ENCODE data around the gene TXNRD2. TPM values are rescaled to one million over a fixed set of nuclear protein-coding genes. Genes with fewer than 3 reads are reported as not detected.

TXNRD2 gene
- total RNA-seq, 1 donor: 19.5 TPM

DNA sequence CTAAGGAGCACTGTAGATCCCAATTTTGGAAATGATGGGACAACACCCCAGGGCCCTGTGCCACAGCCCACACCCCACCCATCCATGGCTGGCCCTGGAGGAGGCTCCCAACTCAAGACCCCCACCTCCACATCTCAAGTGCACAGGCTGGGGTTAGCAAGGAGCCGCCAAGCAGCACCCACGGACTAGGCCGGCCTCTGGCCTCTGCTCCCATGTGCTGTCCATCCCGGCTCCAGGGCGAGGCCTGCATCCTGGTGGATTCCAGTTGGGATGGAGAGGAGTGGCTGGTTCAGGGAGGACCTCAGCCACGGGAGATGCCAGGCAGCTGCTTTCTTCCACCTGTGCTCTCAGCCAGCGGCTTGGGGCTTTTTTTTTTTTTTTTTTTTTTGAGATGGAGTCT lies 43.5 kb downstream of the TXNRD2 start:
- TF ChIP-seq, protein P1, sequence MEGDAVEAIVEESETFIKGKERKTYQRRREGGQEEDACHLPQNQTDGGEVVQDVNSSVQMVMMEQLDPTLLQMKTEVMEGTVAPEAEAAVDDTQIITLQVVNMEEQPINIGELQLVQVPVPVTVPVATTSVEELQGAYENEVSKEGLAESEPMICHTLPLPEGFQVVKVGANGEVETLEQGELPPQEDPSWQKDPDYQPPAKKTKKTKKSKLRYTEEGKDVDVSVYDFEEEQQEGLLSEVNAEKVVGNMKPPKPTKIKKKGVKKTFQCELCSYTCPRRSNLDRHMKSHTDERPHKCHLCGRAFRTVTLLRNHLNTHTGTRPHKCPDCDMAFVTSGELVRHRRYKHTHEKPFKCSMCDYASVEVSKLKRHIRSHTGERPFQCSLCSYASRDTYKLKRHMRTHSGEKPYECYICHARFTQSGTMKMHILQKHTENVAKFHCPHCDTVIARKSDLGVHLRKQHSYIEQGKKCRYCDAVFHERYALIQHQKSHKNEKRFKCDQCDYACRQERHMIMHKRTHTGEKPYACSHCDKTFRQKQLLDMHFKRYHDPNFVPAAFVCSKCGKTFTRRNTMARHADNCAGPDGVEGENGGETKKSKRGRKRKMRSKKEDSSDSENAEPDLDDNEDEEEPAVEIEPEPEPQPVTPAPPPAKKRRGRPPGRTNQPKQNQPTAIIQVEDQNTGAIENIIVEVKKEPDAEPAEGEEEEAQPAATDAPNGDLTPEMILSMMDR (IDR thresholded peaks at IDR 0.05; ENCODE audit: extremely low read depth, low read depth, low read length): no peak
- H3K27me3 ChIP-seq (ENCODE audit: insufficient read depth, low read length): no peaks in the 10 kb centered on the region
- no peaks in the 10 kb centered on the region for H3K79me2 ChIP-seq (ENCODE audit: insufficient read depth, low read length)
- no peak overlapping the region for H3K4me3 ChIP-seq (ENCODE audit: insufficient read depth, low read length)
- H3K9me3 ChIP-seq (ENCODE audit: low read depth, low read length): no peaks in the 10 kb centered on the region
- no peak for DNase-seq (ENCODE audit: insufficient read length, low spot score, missing footprints)
- H3K4me1 ChIP-seq (ENCODE audit: insufficient read depth, low read length): no peaks in the 10 kb centered on the region
- H3K27ac ChIP-seq (ENCODE audit: low read depth, low read length): no peak overlapping the region
- peaks cover 5% of the 10 kb centered on the region for H3K36me3 ChIP-seq (ENCODE audit: insufficient read depth, low read length)
- H3K4me2 ChIP-seq (ENCODE audit: insufficient read depth, low read length): no peak overlapping the region
- H4K20me1 ChIP-seq (ENCODE audit: insufficient read depth, low read length): no peaks in the 10 kb centered on the region
- no peak overlapping the region for H2AFZ ChIP-seq (ENCODE audit: low read length)

DNA sequence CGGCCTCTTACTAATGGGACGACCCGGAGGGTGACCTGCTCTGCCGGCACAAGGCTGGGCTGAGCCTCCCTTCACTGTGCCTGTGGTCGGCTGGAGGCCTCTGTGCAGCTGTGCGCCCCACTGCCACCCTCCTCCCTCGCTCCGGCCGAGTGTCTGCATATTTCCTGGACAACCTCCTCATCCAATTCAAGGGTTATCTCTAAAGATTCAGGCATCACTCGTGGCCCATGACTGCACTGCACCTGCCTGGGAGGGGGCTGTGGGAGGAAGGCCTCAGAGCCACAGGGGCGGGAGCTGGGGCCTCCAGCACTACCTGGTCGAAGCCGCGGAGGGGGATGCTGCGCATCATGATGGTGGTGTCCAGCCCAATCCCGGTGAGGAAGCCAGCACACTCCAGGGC lies 43.9 kb downstream of the TXNRD2 start:
- no peaks in the 10 kb centered on the region for H3K79me2 ChIP-seq (ENCODE audit: insufficient read depth, low read length)
- H3K27me3 ChIP-seq (ENCODE audit: insufficient read depth, low read length): no peaks in the 10 kb centered on the region
- no peak overlapping the region for H3K4me2 ChIP-seq (ENCODE audit: insufficient read depth, low read length)
- no peak overlapping the region for H3K4me3 ChIP-seq (ENCODE audit: insufficient read depth, low read length)
- no peak overlapping the region for H2AFZ ChIP-seq (ENCODE audit: low read length)
- TF ChIP-seq, protein P1 (IDR thresholded peaks at IDR 0.05; ENCODE audit: extremely low read depth, low read depth, low read length): no peak
- no peak for DNase-seq (ENCODE audit: insufficient read length, low spot score, missing footprints)
- H3K27ac ChIP-seq (ENCODE audit: low read depth, low read length): no peak overlapping the region
- H3K36me3 ChIP-seq (ENCODE audit: insufficient read depth, low read length): peaks cover 5% of the 10 kb centered on the region
- peaks cover 3% of the 10 kb centered on the region for H3K4me1 ChIP-seq (ENCODE audit: insufficient read depth, low read length)
- no peaks in the 10 kb centered on the region for H4K20me1 ChIP-seq (ENCODE audit: insufficient read depth, low read length)
- H3K9me3 ChIP-seq (ENCODE audit: low read depth, low read length): no peaks in the 10 kb centered on the region

- Histone ChIP-seq H3K27ac (ENCODE audit: low read depth, low read length) (no peak overlapping the region), H2AFZ (ENCODE audit: low read length) (no peak overlapping the region), H3K4me2 (ENCODE audit: insufficient read depth, low read length) (no peak overlapping the region), H3K36me3 (ENCODE audit: insufficient read depth, low read length) (peaks cover 5% of the 10 kb centered on the region), H3K4me1 (ENCODE audit: insufficient read depth, low read length) (peaks cover 12% of the 10 kb centered on the region), H3K9me3 (ENCODE audit: low read depth, low read length) (no peaks in the 10 kb centered on the region), H4K20me1 (ENCODE audit: insufficient read depth, low read length) (no peaks in the 10 kb centered on the region), H3K79me2 (ENCODE audit: insufficient read depth, low read length) (no peaks in the 10 kb centered on the region), H3K27me3 (ENCODE audit: insufficient read depth, low read length) (no peaks in the 10 kb centered on the region), H3K4me3 (ENCODE audit: insufficient read depth, low read length) (no peak overlapping the region)
- TF ChIP-seq, protein P1 (IDR thresholded peaks at IDR 0.05; ENCODE audit: extremely low read depth, low read depth, low read length): no peak
- no peak for DNase-seq (ENCODE audit: insufficient read length, low spot score, missing footprints)
Observed at GRCh38 chr22:19896665-19897355, 44.8 kb downstream of the TXNRD2 start.

GRCh38 chr22:19895160-19895849 lies 46.3 kb downstream of the TXNRD2 start:
- TF ChIP-seq, protein P1 (IDR thresholded peaks at IDR 0.05; ENCODE audit: extremely low read depth, low read depth, low read length): no peak
- no peak overlapping the region for H3K4me2 ChIP-seq (ENCODE audit: insufficient read depth, low read length)
- no peak for DNase-seq (ENCODE audit: insufficient read length, low spot score, missing footprints)

More at GRCh38 chr22:19895160-19895849, 46.3 kb downstream of the TXNRD2 start:
- Histone ChIP-seq H3K79me2 (ENCODE audit: insufficient read depth, low read length) (no peaks in the 10 kb centered on the region), H4K20me1 (ENCODE audit: insufficient read depth, low read length) (no peaks in the 10 kb centered on the region), H2AFZ (ENCODE audit: low read length) (no peak overlapping the region), H3K27me3 (ENCODE audit: insufficient read depth, low read length) (no peaks in the 10 kb centered on the region), H3K27ac (ENCODE audit: low read depth, low read length) (no peak overlapping the region), H3K9me3 (ENCODE audit: low read depth, low read length) (no peaks in the 10 kb centered on the region), H3K4me1 (ENCODE audit: insufficient read depth, low read length) (peaks cover 21% of the 10 kb centered on the region), H3K36me3 (ENCODE audit: insufficient read depth, low read length) (peaks cover 5% of the 10 kb centered on the region), H3K4me3 (ENCODE audit: insufficient read depth, low read length) (no peak overlapping the region)

Measured in osteoblast (primary cell).